Neural progenitor cell (in vitro differentiated cells): ENCODE data around the gene SBDS. TPM values are rescaled to one million over a fixed set of nuclear protein-coding genes. Genes with fewer than 3 reads are reported as not detected.
"Not testable (repeated sequence)": the region's sequence is repeated elsewhere in the genome, so short reads cannot be mapped to it uniquely, and the experiment has no call there.

Experiments
- DNase-seq: peaks from one replicate; pipeline ENCODE4 v3.0.0-alpha.2; 2016; ENCODE audit warnings: low spot score
- H2AFZ ChIP-seq: fragments of 200-600 bp; sonication (generic); replicated peaks from 2 replicates; pipeline ENCODE4 v1.6.1; 2016; ENCODE audit warnings: antibody characterized with exemption
- H3F3A ChIP-seq: fragments of 200-600 bp; sonication (generic); 2 replicates; pipeline ENCODE4 v1.6.1; 2016; ENCODE audit warnings: antibody characterized with exemption, low read depth
- H3K27ac ChIP-seq: fragments of 200-600 bp; sonication (generic); 2 replicates; pipeline ENCODE4 v1.5.1; 2016; ENCODE audit warnings: mild to moderate bottlenecking
- H3K27me3 ChIP-seq: fragments of 200-600 bp; sonication (generic); 2 replicates; pipeline ENCODE4 v1.6.1; 2016; ENCODE audit warnings: mild to moderate bottlenecking, moderate library complexity
- H3K36me3 ChIP-seq: fragments of 200-600 bp; sonication (generic); 2 replicates; pipeline ENCODE4 v1.5.1; 2016
- H3K4me1 ChIP-seq: fragments of 200-600 bp; sonication (generic); 2 replicates; pipeline ENCODE4 v1.6.1; 2016; ENCODE audit warnings: mixed run types
- H3K4me2 ChIP-seq: fragments of 200-600 bp; sonication (generic); 2 replicates; pipeline ENCODE4 v1.6.1; 2016
- H3K4me3 ChIP-seq: fragments of 200-600 bp; sonication (generic); 2 replicates; pipeline ENCODE4 v1.5.1; 2016
- H3K79me2 ChIP-seq: fragments of 200-600 bp; sonication (generic); 2 replicates; pipeline ENCODE4 v1.6.1; 2016; ENCODE audit warnings: low read depth
- H3K9ac ChIP-seq: fragments of 200-600 bp; sonication (generic); 2 replicates; pipeline ENCODE4 v1.6.1; 2016
- H3K9me3 ChIP-seq: fragments of 200-600 bp; sonication (generic); 2 replicates; pipeline ENCODE4 v1.5.1; 2016; ENCODE audit warnings: low read depth
- H4K20me1 ChIP-seq: fragments of 200-600 bp; sonication (generic); 2 replicates; pipeline ENCODE4 v1.6.1; 2016; ENCODE audit warnings: low read depth
- H3K27ac Mint-ChIP-seq: 3 replicates; pipeline ENCODE4 v1.8.0; 2021; ENCODE audit warnings: mixed read lengths
- H3K27me3 Mint-ChIP-seq: 2 replicates; pipeline ENCODE4 v1.8.0; 2022; ENCODE audit warnings: low read depth, mild to moderate bottlenecking, inconsistent platforms, moderate library complexity, mixed read lengths; ENCODE audit not compliant: insufficient read depth
- H3K36me3 Mint-ChIP-seq: 3 replicates; pipeline ENCODE4 v1.8.0; 2021; ENCODE audit warnings: mixed read lengths
- H3K4me1 Mint-ChIP-seq: 3 replicates; pipeline ENCODE4 v1.8.0; 2021; ENCODE audit warnings: mixed read lengths
- H3K4me3 Mint-ChIP-seq: 3 replicates; pipeline ENCODE4 v1.8.0; 2021; ENCODE audit warnings: mild to moderate bottlenecking, moderate library complexity, mixed read lengths
- H3K9me3 Mint-ChIP-seq: 3 replicates; pipeline ENCODE4 v1.8.0; 2020; ENCODE audit warnings: mixed read lengths
- EZH2 ChIP-seq: fragments of 200-600 bp; sonication (generic); IDR thresholded peaks from 2 replicates; pipeline ENCODE4 v1.6.1; 2017; ENCODE audit warnings: antibody characterized with exemption, mild to moderate bottlenecking, moderate library complexity
- EZH2phosphoT487 ChIP-seq: fragments of 200-600 bp; sonication (generic); IDR thresholded peaks from 2 replicates; pipeline ENCODE4 v1.6.1; 2017; ENCODE audit warnings: antibody characterized with exemption
- total RNA-seq: library from RNA; depleted of rRNA; stranded (reverse); fragments of >200 nt; gene quantifications from 2 replicates; pipeline ENCODE4 v1.2.3, GENCODE V29; 2015; ENCODE audit warnings: low replicate concordance
- TF ChIP-seq, protein P1 (sequence below): fragments of 200-600 bp; sonication (generic); IDR thresholded peaks from 2 replicates; pipeline ENCODE4 v1.5.1; 2017; ENCODE audit warnings: antibody characterized with exemption, mild to moderate bottlenecking

SBDS gene
- total RNA-seq, 1 donor from 2014 or later = 44.2 TPM

GRCh38 chr7:67021260-67021659 is 25.9 kb upstream of the SBDS start:
- Histone ChIP-seq H3K27me3 (no peaks in the 10 kb centered on the region), H3K4me2 (no peak overlapping the region), H3K4me1 (no peaks in the 10 kb centered on the region), H3F3A (no peaks in the 10 kb centered on the region), H4K20me1 (no peaks in the 10 kb centered on the region), H3K9me3 (no peaks in the 10 kb centered on the region), H2AFZ (no peak overlapping the region), H3K27ac (no peak overlapping the region), H3K4me3 (no peak overlapping the region), H3K79me2 (no peaks in the 10 kb centered on the region), H3K9ac (no peak overlapping the region), H3K36me3 (no peaks in the 10 kb centered on the region)
- H3K27ac Mint-ChIP-seq = no peak overlapping the region
- peaks cover 6% of the 10 kb centered on the region for H3K4me1 Mint-ChIP-seq
- H3K36me3 Mint-ChIP-seq = peaks cover 29% of the 10 kb centered on the region
- H3K4me3 Mint-ChIP-seq = no peak overlapping the region
- TF ChIP-seq, protein P1, sequence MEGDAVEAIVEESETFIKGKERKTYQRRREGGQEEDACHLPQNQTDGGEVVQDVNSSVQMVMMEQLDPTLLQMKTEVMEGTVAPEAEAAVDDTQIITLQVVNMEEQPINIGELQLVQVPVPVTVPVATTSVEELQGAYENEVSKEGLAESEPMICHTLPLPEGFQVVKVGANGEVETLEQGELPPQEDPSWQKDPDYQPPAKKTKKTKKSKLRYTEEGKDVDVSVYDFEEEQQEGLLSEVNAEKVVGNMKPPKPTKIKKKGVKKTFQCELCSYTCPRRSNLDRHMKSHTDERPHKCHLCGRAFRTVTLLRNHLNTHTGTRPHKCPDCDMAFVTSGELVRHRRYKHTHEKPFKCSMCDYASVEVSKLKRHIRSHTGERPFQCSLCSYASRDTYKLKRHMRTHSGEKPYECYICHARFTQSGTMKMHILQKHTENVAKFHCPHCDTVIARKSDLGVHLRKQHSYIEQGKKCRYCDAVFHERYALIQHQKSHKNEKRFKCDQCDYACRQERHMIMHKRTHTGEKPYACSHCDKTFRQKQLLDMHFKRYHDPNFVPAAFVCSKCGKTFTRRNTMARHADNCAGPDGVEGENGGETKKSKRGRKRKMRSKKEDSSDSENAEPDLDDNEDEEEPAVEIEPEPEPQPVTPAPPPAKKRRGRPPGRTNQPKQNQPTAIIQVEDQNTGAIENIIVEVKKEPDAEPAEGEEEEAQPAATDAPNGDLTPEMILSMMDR = no peak
- TF ChIP-seq EZH2 = no peak
- no peak for TF ChIP-seq EZH2phosphoT487
- DNase-seq = no peak
- H3K9me3 Mint-ChIP-seq = no peaks in the 10 kb centered on the region
- peaks cover 4% of the 10 kb centered on the region for H3K27me3 Mint-ChIP-seq

DNA sequence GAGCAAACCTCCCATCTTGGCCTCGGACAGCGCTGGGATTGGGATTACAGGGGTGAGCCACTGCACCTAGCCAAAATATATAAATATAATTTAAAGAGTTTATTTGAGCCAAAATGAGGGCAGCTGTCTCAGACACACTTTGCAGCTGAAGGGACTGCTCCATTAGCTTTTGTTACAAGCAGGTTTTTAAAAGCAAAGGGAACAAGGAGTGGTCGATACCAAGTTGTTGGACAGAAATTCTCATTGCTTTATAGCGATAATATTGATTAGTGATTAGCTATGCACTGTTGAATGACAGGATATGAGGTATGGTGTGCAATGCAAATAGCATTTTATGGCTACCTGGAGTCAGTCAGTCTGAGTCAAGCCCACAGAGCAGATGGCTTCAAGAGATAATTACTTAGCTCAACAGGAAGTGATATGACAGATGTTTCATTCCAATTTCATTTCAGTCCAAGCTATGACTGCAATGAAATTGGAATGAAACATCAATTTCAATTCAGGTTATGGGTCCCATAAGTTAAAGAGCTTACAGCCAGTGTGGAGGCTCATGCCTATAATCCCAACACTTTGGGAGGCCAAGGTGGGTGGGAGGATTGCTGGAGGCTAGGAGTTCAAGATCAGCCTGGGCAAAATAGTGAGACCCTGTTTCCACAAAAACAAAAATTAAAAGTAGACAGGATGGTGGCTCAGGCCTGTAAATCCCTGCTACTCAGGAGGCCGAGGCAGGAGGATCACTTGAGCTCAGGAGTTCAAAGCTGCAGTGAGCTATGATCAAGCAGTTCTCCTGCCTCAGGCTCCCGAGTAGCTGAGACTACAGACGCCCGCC is 24.4 kb upstream of the SBDS start:
- no peak for DNase-seq
- H3K4me2 ChIP-seq = no peak overlapping the region
- no peak for TF ChIP-seq EZH2phosphoT487
- no peak for TF ChIP-seq EZH2
- TF ChIP-seq, protein P1 = no peak
- H3K4me3 ChIP-seq = no peak overlapping the region
- Mint-ChIP-seq H3K4me3 (no peak overlapping the region), H3K9me3 (no peaks in the 10 kb centered on the region), H3K4me1 (peaks cover 6% of the 10 kb centered on the region), H3K36me3 (peaks cover 26% of the 10 kb centered on the region), H3K27ac (no peak overlapping the region), H3K27me3 (peaks cover 4% of the 10 kb centered on the region)
- no peak overlapping the region for H2AFZ ChIP-seq
- H3K4me1 ChIP-seq = no peaks in the 10 kb centered on the region
- H3K9me3 ChIP-seq = no peaks in the 10 kb centered on the region
- H4K20me1 ChIP-seq = no peaks in the 10 kb centered on the region
- no peaks in the 10 kb centered on the region for H3K36me3 ChIP-seq
- H3K79me2 ChIP-seq = no peaks in the 10 kb centered on the region
- no peak overlapping the region for H3K27ac ChIP-seq
- H3K9ac ChIP-seq = no peak overlapping the region
- H3F3A ChIP-seq = no peaks in the 10 kb centered on the region
- H3K27me3 ChIP-seq = no peaks in the 10 kb centered on the region

DNA sequence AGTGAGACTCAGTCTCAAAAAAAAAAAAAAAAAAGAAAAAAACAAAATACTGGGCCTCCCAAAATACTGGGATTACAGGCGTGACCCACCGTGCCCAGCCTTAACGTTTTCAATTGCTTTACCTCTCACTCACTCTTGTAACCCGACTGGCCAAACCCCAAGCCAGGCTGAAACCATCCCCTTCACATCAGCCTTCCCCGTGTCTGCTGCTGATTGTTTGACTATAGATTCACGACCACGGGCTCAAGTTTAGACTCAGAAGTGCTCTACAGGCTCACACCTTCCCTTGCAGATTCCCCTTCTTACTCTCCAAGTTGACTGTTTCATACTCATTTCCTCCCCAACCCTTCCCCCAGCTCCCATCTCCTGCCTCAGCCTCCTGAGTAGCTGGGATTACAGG is 23.6 kb upstream of the SBDS start:
- Histone ChIP-seq H3K79me2 (no peaks in the 10 kb centered on the region), H3K4me3 (no peak overlapping the region), H3K27ac (no peak overlapping the region), H3K9me3 (no peaks in the 10 kb centered on the region), H3K4me2 (no peak overlapping the region), H3K36me3 (no peaks in the 10 kb centered on the region), H3K27me3 (no peaks in the 10 kb centered on the region), H2AFZ (no peak overlapping the region), H3K9ac (no peak overlapping the region), H4K20me1 (no peaks in the 10 kb centered on the region), H3K4me1 (no peaks in the 10 kb centered on the region), H3F3A (no peaks in the 10 kb centered on the region)
- H3K4me3 Mint-ChIP-seq = no peak overlapping the region
- H3K36me3 Mint-ChIP-seq = peaks cover 28% of the 10 kb centered on the region
- H3K4me1 Mint-ChIP-seq = peaks cover 6% of the 10 kb centered on the region
- H3K27me3 Mint-ChIP-seq = peaks cover 4% of the 10 kb centered on the region
- H3K9me3 Mint-ChIP-seq = no peaks in the 10 kb centered on the region
- H3K27ac Mint-ChIP-seq = no peak overlapping the region
- no peak for DNase-seq
- TF ChIP-seq EZH2phosphoT487 = no peak
- TF ChIP-seq EZH2 = no peak
- TF ChIP-seq, protein P1 = no peak

GRCh38 chr7:67017971-67018370 is 22.6 kb upstream of the SBDS start:
- H3K9me3 Mint-ChIP-seq, H3K4me2 ChIP-seq, H3K27ac ChIP-seq, H2AFZ ChIP-seq, H3K79me2 ChIP-seq, H3K27me3 Mint-ChIP-seq, H3K9me3 ChIP-seq, H3K4me3 ChIP-seq, H3K9ac ChIP-seq, H3K4me1 ChIP-seq, DNase-seq, H3K36me3 ChIP-seq, H4K20me1 ChIP-seq, H3K27me3 ChIP-seq, H3K4me1 Mint-ChIP-seq, H3K27ac Mint-ChIP-seq, H3K4me3 Mint-ChIP-seq, H3F3A ChIP-seq: not testable (repeated sequence)
- peaks cover 29% of the 10 kb centered on the region for H3K36me3 Mint-ChIP-seq

- not testable (repeated sequence) for H3K36me3 ChIP-seq, H3K27ac Mint-ChIP-seq, H3F3A ChIP-seq
These were observed 18.8 kb upstream of the SBDS start for GRCh38 chr7:67014076-67014622.

More at GRCh38 chr7:67014076-67014622, 18.8 kb upstream of the SBDS start:
- H2AFZ ChIP-seq, H3K4me2 ChIP-seq, H3K27me3 ChIP-seq, H3K4me1 ChIP-seq, DNase-seq, H3K9me3 Mint-ChIP-seq, H4K20me1 ChIP-seq, H3K79me2 ChIP-seq, H3K27ac ChIP-seq, H3K9me3 ChIP-seq, H3K27me3 Mint-ChIP-seq, H3K9ac ChIP-seq, H3K4me3 ChIP-seq, H3K4me1 Mint-ChIP-seq, H3K4me3 Mint-ChIP-seq: not testable (repeated sequence)
- peaks cover 15% of the 10 kb centered on the region for H3K36me3 Mint-ChIP-seq
